ENCODE data around the gene ASCC3. TPM values are rescaled to one million over a fixed set of nuclear protein-coding genes. Genes with fewer than 3 reads are reported as not detected.

The ASCC3 gene
- total RNA-seq, 2 experiments from 2014 or later, result 55.9 to 58.4 TPM

DNA sequence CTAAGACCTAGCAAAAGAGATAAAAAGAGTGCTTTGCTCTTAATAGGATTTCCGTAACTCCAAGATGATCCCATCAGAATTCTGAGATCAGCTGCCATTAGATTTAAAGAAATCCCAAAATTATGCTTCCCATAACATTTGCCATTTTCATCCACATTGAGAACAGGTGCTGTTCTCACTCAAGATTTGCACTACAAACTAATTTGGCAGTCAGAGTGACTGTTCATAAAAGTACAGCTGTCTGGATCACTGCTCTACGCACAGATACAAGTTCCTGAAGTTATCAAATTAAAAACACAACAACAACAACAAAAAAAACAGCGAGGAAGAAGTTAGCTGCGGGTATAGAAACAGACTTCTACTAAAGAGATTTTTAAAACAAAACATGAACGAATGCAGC is 58.1 kb downstream of the ASCC3 start:
- CTCF ChIA-PET, result no interaction called here
- no peak for DNase-seq
- H3K9me3 Mint-ChIP-seq, result peaks cover 2% of the 10 kb centered on the region

DNA sequence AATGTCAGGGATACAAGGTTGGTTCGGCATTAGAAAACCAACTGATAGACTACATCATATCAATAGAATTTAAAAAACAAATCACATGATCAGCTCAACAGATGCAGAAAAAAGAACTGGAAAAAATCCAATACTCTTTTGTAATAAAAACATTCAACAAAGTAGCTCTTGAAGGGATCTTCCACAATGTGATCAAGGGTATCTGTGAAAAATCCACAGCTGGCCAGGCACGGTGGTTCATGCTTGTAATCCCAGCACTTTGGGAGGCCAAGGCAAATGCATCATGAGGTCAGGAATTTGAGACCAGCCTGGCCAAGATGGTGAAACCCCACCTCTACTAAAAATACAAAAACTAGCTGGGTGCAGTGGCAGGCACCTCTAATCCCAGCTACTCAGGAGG is 63.1 kb downstream of the ASCC3 start:
- peaks cover 58% of the 10 kb centered on the region for H3K36me3 Mint-ChIP-seq (ENCODE audit: low read depth)

More for the DNA sequence above, 58.1 kb downstream of the ASCC3 start:
- no peak overlapping the region for H3K4me3 Mint-ChIP-seq
- no peak overlapping the region for H3K27ac Mint-ChIP-seq
- peaks cover 39% of the 10 kb centered on the region for H3K36me3 Mint-ChIP-seq (ENCODE audit: low read depth)
- intact Hi-C loops (cut with micrococcal nuclease), result no loop called here
- peaks cover 11% of the 10 kb centered on the region for H3K4me1 Mint-ChIP-seq (ENCODE audit: low read depth)
- H3K27me3 Mint-ChIP-seq (ENCODE audit: low read depth), result no peaks in the 10 kb centered on the region

DNA sequence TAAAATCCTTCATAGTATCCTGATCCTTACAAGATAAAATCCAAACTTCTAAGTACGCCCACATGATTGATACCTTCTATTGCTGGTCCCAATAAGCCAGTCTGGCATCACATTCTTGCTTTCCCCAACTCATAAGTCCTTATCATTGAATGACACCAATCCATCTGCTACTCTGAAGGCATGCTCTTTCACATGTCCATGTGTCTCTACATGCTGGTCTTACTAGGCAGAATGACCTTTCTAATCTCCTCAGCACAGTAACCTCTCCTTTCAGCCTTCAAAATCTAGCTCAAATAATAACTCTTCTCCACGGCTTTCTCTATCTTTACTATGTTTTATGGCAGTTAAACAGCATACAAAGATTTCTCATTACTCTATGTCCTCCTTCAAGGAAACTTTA is 71.1 kb downstream of the ASCC3 start:
- Mint-ChIP-seq H3K9me3 (no peaks in the 10 kb centered on the region), H3K36me3 (ENCODE audit: low read depth) (peaks cover 20% of the 10 kb centered on the region), H3K27me3 (ENCODE audit: low read depth) (no peaks in the 10 kb centered on the region), H3K4me1 (ENCODE audit: low read depth) (peaks cover 19% of the 10 kb centered on the region), H3K27ac (no peak overlapping the region), H3K4me3 (no peak overlapping the region)
- no peak for DNase-seq
- intact Hi-C loops (cut with micrococcal nuclease), result no loop called here
- CTCF ChIA-PET, result no interaction called here

More for the DNA sequence above, 63.1 kb downstream of the ASCC3 start:
- CTCF ChIA-PET, result no interaction called here
- Mint-ChIP-seq H3K4me3 (no peak overlapping the region), H3K27ac (no peak overlapping the region), H3K4me1 (ENCODE audit: low read depth) (peaks cover 26% of the 10 kb centered on the region), H3K27me3 (ENCODE audit: low read depth) (no peaks in the 10 kb centered on the region), H3K9me3 (peaks cover 5% of the 10 kb centered on the region)
- no peak for DNase-seq
- intact Hi-C loops (cut with micrococcal nuclease), result no loop called here

DNA sequence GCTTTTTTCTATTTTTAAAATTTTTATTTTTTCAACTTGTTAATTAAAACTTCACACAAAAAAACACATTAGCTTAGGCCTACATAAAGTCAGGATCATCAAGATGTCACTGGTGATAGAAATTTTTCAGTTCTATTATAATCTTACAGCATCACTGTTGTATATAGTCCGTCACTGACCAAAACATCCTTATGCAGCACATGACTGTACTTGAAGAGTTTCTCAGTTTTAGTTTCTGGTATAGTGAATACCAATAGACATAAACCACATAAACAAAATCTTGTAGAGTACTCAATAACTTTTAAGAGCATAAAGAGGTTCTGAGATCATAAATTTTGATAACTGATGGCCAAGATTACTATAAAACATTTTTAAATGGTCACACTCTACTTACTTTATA is 71.8 kb downstream of the ASCC3 start:
- Mint-ChIP-seq H3K27ac (no peak overlapping the region), H3K4me3 (no peak overlapping the region), H3K4me1 (ENCODE audit: low read depth) (peaks cover 14% of the 10 kb centered on the region), H3K9me3 (no peaks in the 10 kb centered on the region), H3K36me3 (ENCODE audit: low read depth) (peaks cover 23% of the 10 kb centered on the region), H3K27me3 (ENCODE audit: low read depth) (no peaks in the 10 kb centered on the region)
- CTCF ChIA-PET, result no interaction called here
- no peak for DNase-seq
- intact Hi-C loops (cut with micrococcal nuclease), result no loop called here

DNA sequence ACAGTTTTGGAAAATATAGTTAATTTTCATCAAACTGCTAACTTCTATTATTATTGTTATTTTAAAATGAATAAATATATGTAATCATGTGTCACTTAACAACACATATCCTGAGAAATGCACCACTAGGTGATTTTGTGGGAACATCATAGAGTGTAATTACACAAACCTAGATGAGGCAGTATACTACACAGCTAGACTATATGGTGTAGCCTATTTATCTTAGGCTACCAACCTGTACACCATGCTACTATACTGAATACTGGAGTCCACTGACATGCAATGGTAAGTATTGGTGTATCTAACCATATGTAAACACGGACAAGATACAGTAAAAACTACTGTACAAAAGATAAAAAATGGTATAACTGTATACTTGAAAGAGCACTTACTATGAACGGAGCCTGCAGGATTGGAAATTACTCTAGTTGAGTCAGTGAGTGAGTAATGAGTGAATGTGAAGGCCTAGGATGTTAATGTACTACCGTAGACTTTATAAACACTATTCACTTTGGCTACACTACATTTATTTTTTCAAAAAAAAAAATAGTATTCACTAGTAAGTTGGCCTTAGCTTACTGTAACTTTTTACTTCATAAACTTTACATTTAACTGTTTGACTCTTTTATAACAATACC is 72.4 kb downstream of the ASCC3 start:
- Mint-ChIP-seq H3K4me1 (ENCODE audit: low read depth) (peaks cover 12% of the 10 kb centered on the region), H3K4me3 (no peak overlapping the region), H3K27me3 (ENCODE audit: low read depth) (no peaks in the 10 kb centered on the region), H3K9me3 (no peaks in the 10 kb centered on the region), H3K36me3 (ENCODE audit: low read depth) (peaks cover 20% of the 10 kb centered on the region), H3K27ac (no peak overlapping the region)
- intact Hi-C loops (cut with micrococcal nuclease), result no loop called here
- CTCF ChIA-PET, result no interaction called here
- no peak for DNase-seq

DNA sequence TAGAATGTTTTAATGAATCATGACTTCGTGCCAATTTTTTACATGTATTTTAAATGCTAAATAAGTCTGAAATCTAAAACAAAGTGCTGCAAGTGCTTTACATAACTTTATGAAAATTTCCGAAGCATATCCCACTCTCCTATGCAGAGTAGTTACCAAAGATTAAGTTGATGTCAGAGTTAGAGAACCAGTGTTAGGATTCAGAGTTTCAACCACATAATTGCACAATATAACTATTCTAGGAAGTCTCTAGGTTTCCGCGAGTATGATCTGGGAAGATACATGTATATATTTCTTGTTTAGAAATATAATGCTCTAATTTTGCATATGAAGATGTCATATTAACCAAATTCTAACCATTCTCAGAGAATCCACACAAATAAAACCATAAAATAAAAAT is 74.8 kb downstream of the ASCC3 start:
- no peak overlapping the region for H3K4me3 Mint-ChIP-seq
- H3K9me3 Mint-ChIP-seq, result no peaks in the 10 kb centered on the region
- intact Hi-C loops (cut with micrococcal nuclease), result no loop called here
- CTCF ChIA-PET, result no interaction called here
- H3K36me3 Mint-ChIP-seq (ENCODE audit: low read depth), result peaks cover 13% of the 10 kb centered on the region
- peaks cover 11% of the 10 kb centered on the region for H3K4me1 Mint-ChIP-seq (ENCODE audit: low read depth)
- no peaks in the 10 kb centered on the region for H3K27me3 Mint-ChIP-seq (ENCODE audit: low read depth)
- H3K27ac Mint-ChIP-seq, result no peak overlapping the region
- no peak for DNase-seq

DNA sequence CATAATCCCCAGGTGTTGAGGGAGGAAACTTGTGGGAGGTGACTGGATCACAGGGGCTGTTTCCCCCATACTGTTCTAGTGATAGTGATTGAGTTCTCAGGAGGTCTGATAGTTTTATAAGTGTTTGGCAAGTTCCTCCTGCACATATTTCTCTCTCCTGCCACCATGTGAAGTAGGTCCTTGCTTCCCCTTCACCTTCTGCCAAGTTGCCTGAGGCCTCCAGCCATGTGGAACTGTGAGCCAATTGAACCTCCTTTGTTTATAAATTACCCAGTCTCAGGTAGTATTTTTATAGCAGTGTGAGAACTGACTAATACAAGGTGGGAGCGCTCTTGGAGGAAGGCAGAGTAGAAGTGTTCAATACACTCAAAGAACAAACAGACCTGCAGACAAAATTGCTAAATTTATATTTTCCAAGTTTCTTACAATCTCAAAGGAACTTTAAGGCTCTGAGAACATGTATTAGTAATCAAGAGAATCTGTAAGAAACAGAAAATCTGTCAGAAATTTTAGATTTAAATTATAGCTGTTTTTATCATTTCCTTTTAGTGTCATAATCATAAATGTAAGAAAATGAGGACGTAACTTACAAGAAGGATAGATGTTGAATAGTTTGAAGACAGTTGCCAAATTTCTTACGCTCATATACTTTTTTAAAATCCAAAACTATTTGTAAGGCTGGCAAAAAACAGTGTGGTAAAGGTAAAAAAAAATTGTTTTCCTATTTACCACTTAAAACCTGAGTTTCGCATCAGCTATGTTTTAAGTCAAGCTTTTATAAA is 77.7 kb downstream of the ASCC3 start:
- CTCF ChIA-PET, result no interaction called here
- intact Hi-C loops (cut with micrococcal nuclease), result no loop called here
- peaks cover 23% of the 10 kb centered on the region for H3K36me3 Mint-ChIP-seq (ENCODE audit: low read depth)
- DNase-seq, result no peak
- no peak overlapping the region for H3K4me3 Mint-ChIP-seq
- no peaks in the 10 kb centered on the region for H3K4me1 Mint-ChIP-seq (ENCODE audit: low read depth)
- H3K9me3 Mint-ChIP-seq, result no peaks in the 10 kb centered on the region
- H3K27me3 Mint-ChIP-seq (ENCODE audit: low read depth), result no peaks in the 10 kb centered on the region
- H3K27ac Mint-ChIP-seq, result no peak overlapping the region

DNA sequence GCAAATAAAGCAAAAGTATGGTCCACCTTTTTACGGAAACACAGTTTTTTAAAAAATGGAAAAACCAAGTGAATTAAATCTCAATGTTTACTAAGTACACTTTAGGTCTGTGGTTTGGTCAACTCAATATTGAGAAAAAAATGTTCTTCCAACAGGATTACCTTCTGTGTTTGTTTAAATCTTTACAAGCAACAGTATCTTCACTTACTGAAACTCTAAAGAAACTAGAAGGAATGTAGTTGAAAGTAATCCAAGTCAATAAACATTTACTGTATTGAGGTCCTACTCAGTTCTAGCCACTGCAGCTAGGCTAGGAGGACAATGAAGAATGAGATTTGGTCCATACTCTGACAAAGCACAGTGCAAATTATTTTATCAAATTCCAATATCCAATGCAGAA is 80.1 kb downstream of the ASCC3 start:
- Mint-ChIP-seq H3K9me3 (no peaks in the 10 kb centered on the region), H3K27ac (no peak overlapping the region), H3K27me3 (ENCODE audit: low read depth) (no peaks in the 10 kb centered on the region), H3K4me1 (ENCODE audit: low read depth) (no peaks in the 10 kb centered on the region), H3K36me3 (ENCODE audit: low read depth) (peaks cover 27% of the 10 kb centered on the region), H3K4me3 (no peak overlapping the region)
- CTCF ChIA-PET, result no interaction called here
- DNase-seq, result no peak
- intact Hi-C loops (cut with micrococcal nuclease), result no loop called here

DNA sequence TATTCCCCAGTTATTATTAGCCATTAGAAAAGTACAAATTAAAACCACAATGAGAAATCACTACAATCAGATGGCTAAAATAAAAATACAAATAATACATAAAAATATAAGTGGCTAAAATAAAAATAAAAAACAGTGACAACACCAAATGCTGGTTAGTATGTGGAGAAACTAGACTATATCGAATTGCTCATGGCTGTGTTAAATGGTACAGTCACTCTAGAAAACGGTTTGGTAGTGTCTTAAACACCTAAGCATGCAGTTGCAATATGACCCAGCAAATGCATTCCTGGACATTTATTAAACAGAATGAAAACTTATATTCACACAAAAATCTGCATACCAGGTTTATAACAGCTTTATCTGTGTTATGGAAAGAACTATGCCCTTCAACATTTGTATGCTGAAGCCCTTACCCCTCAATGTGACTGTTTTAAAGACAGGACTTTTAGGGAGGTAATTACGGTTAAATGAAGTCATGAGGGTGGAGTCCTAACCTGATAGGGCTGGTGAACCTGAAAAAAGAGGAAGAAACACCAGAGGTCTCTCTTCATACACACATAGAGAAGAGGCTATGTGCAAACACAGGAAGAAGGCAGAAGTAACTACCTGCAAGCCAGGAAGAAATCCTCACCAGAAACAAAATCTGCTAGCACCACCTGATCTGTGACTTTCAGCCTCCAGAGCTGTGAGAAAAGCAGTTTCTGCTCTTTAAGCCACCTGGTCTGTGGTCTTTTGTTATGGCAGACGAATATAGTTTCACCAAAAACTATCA is 84.9 kb downstream of the ASCC3 start:
- Mint-ChIP-seq H3K36me3 (ENCODE audit: low read depth) (peaks cover 33% of the 10 kb centered on the region), H3K9me3 (no peaks in the 10 kb centered on the region)

DNA sequence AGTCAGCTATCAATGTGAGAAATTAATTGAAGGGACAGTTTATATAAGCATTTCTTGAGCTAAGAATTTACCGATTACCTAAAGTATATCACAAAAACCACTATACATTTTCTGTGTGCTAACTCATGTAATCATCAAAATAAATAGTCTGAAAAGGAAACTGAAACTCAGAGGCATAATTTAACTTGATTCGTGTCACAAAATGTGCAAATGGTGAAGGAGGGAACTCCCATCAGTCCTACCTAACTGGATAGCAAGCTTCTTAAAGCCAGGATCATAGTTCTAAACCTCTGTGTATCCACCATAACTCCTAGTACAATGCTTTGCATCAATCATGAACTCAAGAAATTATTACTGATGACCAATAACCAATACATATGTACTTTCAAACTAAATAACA is 91.0 kb downstream of the ASCC3 start:
- Mint-ChIP-seq H3K9me3 (no peaks in the 10 kb centered on the region), H3K4me3 (no peak overlapping the region), H3K27ac (no peak overlapping the region), H3K4me1 (ENCODE audit: low read depth) (peaks cover 3% of the 10 kb centered on the region), H3K27me3 (ENCODE audit: low read depth) (no peaks in the 10 kb centered on the region), H3K36me3 (ENCODE audit: low read depth) (peaks cover 38% of the 10 kb centered on the region)
- no peak for DNase-seq
- CTCF ChIA-PET, result interaction anchor here (0.6 kb wide), 1 partner anchor 22 kb away, joined by 3 read pairs; no protein-coding TSS in a partner anchor
- intact Hi-C loops (cut with micrococcal nuclease), result no loop called here

More for the DNA sequence above, 84.9 kb downstream of the ASCC3 start:
- H3K4me3 Mint-ChIP-seq, result no peak overlapping the region
- CTCF ChIA-PET, result no interaction called here
- no peaks in the 10 kb centered on the region for H3K4me1 Mint-ChIP-seq (ENCODE audit: low read depth)
- DNase-seq, result no peak
- no peaks in the 10 kb centered on the region for H3K27me3 Mint-ChIP-seq (ENCODE audit: low read depth)
- intact Hi-C loops (cut with micrococcal nuclease), result no loop called here
- H3K27ac Mint-ChIP-seq, result no peak overlapping the region

DNA sequence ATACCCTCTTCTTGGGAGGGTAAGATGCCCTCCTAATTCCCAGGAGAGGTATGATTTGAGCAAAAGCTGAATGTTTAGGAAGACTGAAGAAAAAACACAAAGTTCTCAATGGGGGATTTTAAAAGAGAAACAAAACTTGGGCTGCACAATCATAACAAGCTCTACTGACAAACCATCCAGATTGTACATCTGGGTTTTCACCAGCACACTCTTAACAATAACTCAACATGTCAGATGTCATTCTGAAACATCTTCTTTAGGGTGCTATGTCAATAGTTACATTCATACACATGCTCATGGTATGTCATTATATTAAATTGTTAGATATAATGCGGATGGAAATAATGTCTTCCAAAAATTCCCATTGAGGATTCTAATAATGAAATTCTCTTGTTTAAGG is 95.1 kb downstream of the ASCC3 start:
- Mint-ChIP-seq H3K27ac (no peak overlapping the region), H3K4me1 (ENCODE audit: low read depth) (peaks cover 3% of the 10 kb centered on the region), H3K4me3 (no peak overlapping the region), H3K9me3 (no peaks in the 10 kb centered on the region), H3K27me3 (ENCODE audit: low read depth) (no peaks in the 10 kb centered on the region), H3K36me3 (ENCODE audit: low read depth) (peaks cover 28% of the 10 kb centered on the region)
- no peak for DNase-seq
- CTCF ChIA-PET, result no interaction called here
- intact Hi-C loops (cut with micrococcal nuclease), result no loop called here

DNA sequence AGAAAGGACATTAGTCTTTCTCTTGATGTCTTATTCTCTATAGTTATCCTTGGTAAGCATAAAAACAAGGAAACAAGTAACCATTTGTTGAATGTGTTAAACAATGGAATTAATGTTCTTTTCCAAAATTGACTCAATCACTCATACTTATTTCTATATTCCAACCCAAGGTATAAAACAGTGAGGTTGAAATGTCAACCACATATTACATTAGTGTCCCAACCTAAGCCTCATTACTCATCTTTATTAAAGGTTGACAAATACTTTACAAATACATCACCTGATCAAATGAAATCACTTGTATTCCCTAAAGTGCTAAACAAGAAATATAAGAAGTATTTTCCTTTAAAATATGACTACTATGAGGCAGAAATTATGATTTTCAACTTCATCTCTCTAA is 100.5 kb downstream of the ASCC3 start:
- H3K36me3 Mint-ChIP-seq (ENCODE audit: low read depth), result peaks cover 8% of the 10 kb centered on the region
- no peaks in the 10 kb centered on the region for H3K27me3 Mint-ChIP-seq (ENCODE audit: low read depth)
- no peak overlapping the region for H3K4me3 Mint-ChIP-seq
- no peaks in the 10 kb centered on the region for H3K9me3 Mint-ChIP-seq
- intact Hi-C loops (cut with micrococcal nuclease), result no loop called here
- no peak for DNase-seq
- H3K4me1 Mint-ChIP-seq (ENCODE audit: low read depth), result no peaks in the 10 kb centered on the region
- CTCF ChIA-PET, result no interaction called here
- H3K27ac Mint-ChIP-seq, result no peak overlapping the region

Data from activated naive CD4-positive, alpha-beta T cell treated with anti-CD3 and anti-CD28 coated beads for 36 hours (primary cell).